PC-9 (cell line): Measurements from ENCODE around the gene IER3.

Experiments used
- CTCF ChIP-seq: fragments of 200-600 bp; sonication (generic); conservative IDR thresholded peaks from 2 replicates; pipeline ENCODE4 v1.6.1; 2017; ENCODE audit warnings: mixed run types, antibody characterized with exemption, mild to moderate bottlenecking, moderate library complexity
- EZH2 ChIP-seq: fragments of 200-600 bp; sonication (generic); IDR thresholded peaks from 2 replicates; pipeline ENCODE4 v1.8.0; 2017; ENCODE audit warnings: antibody characterized with exemption, low read depth

- TF ChIP-seq CTCF (no peak), EZH2 (no peak)
These were observed 8.0 kb upstream of the IER3 start for GRCh38 chr6:30752157-30752927.
